GM18519 (cell line): ENCODE measurements around the gene ISG15.
"Not testable (repeated sequence)": the region's sequence is repeated elsewhere in the genome, so short reads cannot be mapped to it uniquely, and the experiment has no call there.

Source experiments
- ATAC-seq: cut with Tn5 transposase; IDR thresholded peaks from one replicate; pipeline ENCODE4 v1.9.1; 2021; ENCODE audit warnings: mild to moderate bottlenecking, moderate library complexity; ENCODE audit not compliant: unreplicated experiment, low FRiP score

ISG15 gene

DNA sequence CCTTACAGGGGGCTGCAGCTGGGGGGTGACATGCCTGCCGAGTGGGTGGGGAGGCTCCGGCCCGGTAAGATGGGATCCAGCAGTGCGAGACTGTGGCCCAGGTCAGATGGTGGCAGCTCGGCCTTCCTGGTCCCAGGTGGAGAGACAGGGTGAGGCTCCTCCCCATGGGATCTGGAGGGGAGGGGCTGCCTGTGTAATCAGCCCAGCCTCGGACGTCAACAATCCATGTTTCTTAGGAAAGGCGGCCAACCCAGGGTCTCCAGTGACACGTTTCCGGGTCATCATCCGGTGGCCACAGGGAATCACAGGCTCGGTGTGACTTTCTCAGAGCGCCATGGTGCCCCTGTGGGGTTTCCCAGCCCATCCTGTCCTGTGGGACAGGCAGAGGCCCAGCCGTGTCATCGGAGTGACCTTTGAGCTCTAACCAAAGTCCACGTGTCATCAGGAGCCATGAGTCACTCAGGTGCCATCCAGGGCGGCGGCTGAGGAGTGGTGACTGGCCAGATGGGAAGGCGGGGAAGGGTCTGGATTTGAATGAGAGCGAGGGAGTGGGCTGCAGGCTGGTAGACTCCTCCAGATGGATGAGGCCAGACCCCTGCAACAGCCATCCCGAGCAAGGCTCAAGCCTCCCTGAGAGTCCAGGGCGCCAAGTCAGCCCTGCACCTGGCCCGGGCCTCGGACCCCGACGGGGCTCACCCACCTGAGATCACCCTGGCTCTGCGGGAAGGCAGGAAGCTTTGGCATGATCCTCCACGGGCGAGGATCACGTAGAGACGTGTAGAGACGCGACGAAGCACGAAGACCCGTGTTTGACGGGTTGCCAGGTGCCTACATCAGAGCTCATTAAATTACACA lies 6.8 kb upstream of the ISG15 start:
- ATAC-seq = no peak

DNA sequence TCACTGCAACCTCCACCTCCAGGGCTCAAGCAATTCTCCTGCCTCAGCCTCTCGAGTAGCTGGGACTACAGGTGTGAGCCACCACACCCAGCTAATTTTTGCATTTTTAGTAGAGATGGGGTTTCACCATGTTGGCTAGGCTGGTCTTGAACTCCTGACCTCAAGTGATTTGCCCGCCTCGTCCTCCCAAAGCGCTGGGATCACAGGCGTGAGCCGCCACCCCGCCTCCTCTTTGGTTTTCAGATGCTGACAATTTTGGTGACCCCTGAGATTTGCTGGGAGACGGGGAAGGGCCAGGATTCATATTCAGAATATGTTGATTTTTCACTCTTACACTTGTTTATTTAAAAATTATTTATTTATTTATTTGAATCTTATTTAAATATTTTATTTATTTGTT lies 3.2 kb upstream of the ISG15 start:
- not testable (repeated sequence) for ATAC-seq

DNA sequence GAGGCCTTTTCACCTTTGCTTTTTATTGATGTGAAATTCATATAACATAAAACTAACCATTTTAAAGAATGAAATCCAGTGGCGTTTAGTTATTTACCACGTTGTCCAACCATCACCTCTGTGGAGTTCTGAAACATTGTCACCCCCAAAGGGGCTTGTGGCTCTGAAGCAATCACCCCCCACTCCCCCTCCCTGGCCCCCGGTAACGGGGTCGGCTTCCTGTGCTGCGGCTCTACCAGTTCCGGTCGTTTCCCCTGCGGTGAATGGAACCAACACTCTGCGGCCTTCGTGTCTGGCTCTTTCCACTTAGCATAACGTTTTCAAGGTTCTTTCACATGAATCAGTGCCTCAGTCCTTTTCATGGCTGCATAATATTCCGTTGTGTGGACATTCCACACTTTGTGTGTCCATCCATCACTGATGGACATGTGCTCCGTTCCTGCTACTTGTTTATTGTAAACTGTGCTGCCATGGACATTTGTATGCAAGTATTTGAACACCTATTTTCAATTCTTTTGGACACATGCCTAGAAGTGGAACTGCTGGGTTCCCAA lies 1.8 kb upstream of the ISG15 start:
- no peak for ATAC-seq

DNA sequence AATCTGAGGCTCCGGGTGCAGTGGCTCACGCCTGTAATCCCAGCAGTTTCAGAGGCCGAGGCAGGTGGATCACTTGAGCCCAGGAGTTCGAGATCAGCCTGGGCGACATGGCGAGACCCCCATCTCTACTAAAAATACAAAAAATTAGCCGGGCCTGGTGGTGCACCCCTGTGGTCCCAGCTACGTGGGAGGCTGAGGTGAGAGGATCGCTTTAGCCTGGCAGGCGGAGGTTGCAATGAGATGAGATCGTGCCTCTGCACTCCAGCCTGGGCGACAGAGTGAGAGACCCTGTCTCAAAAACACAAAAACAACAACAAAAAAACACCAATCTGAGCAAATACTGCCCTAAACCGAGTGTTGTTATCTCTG lies 577 bp upstream of the ISG15 start:
- not testable (repeated sequence) for ATAC-seq

DNA sequence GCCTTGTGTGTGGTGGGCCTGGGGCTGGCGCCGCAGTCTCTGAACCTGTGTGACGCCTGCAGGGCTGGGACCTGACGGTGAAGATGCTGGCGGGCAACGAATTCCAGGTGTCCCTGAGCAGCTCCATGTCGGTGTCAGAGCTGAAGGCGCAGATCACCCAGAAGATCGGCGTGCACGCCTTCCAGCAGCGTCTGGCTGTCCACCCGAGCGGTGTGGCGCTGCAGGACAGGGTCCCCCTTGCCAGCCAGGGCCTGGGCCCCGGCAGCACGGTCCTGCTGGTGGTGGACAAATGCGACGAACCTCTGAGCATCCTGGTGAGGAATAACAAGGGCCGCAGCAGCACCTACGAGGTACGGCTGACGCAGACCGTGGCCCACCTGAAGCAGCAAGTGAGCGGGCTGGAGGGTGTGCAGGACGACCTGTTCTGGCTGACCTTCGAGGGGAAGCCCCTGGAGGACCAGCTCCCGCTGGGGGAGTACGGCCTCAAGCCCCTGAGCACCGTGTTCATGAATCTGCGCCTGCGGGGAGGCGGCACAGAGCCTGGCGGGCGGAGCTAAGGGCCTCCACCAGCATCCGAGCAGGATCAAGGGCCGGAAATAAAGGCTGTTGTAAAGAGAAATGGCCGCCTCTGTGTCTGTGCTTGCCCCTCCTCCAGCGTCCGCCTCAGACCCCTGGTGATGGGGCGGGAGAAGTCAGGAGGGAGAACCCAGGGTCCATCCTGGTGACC lies 788 bp downstream of the ISG15 start:
- no peak for ATAC-seq

DNA sequence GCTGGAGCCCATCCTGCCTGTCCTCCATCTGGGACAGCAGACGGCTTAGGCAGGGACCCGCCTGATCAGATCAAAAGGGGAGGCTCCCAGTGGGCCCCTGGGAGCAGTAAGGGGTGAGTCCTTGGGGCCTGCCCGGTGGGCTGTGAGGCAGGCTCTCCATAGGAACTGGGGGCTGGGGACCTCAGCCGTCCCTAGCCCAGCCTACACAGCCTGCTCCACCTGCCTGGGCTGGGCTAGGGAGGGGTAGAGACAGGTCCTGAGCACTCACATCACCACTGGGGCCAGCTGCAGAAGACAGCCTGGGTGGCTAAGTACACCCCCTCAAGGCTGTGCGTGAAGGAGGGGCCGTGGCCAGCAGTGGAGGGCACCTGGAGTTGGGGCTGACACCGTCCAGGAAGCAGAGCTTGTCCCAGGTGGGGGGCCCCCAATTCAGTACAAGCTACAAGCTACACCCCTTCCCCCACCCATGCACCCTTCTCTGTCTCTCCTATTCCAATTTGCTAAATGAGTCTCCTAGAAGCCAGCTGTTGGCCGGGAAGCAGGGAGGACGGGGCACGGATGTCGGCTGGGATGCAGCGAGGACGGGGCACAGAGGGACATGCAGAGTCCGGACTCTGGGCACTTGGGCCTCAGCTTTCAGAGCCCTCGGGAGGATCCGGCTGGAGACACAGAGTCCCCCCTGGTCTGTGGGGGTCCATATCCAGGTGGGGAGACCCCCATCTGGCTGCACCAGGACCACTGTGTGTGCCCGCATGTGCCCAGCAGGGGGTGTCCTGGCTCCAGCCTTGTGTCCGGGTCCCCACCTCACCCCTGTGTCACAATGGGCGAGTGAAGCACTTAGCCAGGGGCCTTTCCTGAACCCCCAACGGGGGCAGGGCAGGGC lies 1.7 kb downstream of the ISG15 start:
- ATAC-seq = no peak

DNA sequence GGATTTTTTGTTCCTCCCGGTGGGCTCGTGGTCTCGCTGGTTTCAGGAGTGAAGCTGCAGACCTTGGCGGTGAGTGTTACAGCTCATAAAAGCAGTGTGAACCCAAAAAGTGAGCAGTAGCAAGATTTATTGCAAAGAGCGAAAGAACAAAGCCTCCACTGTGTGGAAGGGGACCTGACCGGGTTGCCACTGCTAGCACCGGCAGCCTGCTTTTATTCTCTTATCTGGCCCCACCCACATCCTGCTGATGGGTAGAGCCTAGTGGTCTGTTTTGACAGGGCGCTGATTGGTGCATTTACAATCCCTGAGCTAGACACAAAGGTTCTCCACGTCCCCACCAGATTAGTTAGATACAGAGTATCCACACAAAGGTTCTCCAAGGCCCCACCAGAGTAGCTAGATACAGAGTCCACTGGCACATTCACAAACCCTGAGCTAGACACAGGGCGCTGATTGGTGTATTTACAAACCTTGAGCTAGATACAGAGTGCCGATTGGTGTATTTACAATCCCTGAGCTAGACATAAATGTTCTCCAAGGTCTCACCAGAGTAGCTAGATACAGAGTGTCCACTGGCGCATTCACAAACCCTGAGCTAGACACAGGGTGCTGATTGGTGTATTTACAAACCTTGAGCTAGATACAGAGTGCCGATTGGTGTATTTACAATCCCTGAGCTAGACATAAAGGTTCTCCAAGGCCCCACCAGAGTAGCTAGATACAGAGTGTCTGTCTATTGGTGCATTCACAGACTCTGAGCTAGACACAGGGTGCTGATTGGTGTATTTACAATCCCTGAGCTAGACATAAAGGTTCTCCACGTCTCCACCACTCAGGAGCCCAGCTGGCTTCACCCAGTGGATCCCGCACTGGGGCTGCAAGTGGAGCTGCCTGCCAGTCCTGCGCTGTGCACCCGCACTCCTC lies 4.4 kb downstream of the ISG15 start:
- not testable (repeated sequence) for ATAC-seq

DNA sequence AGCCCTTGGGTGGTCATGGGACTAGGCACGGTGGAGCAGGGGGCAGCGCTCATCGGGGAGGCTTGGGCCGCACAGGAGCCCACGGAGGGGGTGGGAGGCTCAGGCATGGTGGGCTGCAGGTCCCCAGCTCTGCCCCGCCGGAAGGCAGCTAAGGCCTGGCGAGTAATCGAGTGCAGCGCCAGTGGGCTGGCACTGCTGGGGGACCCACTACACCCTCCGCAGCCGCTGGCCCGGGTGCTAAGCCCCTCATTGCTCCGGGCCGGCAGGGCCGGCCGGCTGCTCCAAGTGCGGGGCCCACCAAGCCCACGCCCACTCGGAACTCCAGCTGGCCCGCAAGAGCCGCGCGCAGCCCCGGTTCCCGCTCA lies 5.0 kb downstream of the ISG15 start:
- not testable (repeated sequence) for ATAC-seq

DNA sequence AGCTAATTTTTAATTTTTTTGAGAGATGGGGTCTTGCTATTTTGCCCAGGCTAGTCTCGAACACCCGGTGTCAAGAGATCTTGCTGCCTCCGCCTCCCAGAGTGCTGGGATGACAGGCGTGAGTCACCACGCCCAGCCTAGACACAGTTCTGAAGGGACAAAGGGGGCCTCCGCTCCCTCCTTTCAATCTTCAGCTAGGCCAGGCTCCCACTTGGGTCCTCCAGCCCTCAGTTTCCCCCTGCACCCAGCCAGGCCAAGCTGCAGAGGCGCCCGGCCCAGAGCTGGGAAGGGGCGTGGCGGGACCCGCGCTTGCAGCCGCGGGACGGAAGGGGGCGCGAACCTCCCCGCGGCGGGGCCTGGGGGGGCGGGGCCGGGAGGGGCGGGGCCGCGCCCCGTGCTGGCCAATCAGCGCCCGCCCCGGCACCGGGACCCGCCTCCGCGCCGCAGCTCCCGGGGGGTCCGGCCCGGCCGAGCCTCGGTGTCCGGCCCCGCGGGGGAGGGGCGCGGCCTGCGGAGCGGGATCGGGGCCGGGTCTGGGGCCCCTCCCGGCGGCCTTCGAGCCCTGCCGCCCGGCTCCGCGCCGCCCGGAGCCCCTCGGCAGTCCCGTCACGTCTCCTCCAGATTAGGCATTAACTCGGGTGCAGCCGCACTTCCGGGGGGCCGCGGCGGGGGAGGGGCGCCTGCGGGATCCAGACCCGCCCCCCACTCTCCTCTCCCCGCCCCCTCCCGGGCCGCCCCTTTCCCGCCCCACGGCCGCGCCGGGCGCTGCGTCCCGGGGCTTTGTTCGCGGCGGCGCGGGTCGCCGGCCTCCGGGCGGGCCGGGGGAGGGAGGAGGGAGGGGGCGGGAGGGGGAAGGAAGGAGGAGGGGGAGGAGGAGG lies 6.1 kb downstream of the ISG15 start:
- peak; percentile 50 for ATAC-seq

DNA sequence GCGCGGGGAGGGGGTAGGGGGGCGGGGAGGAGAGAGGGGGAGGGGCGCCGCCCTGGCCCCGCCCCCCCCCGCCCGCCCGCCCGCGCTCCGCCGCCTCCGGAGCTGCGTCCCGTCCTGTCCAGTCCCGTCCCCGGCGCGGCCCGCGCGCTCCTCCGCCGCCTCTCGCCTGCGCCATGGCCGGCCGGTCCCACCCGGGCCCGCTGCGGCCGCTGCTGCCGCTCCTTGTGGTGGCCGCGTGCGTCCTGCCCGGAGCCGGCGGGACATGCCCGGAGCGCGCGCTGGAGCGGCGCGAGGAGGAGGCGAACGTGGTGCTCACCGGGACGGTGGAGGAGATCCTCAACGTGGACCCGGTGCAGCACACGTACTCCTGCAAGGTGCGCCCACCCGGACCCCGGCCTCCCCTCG lies 6.7 kb downstream of the ISG15 start, which contains the start of gene AGRN:
Gene AGRN, plus strand, starts transcription at position 121 of the 405 bp plus-strand sequence. Its CDS starts 53 bp downstream, at position 174.
- ATAC-seq = peak; percentile 19

DNA sequence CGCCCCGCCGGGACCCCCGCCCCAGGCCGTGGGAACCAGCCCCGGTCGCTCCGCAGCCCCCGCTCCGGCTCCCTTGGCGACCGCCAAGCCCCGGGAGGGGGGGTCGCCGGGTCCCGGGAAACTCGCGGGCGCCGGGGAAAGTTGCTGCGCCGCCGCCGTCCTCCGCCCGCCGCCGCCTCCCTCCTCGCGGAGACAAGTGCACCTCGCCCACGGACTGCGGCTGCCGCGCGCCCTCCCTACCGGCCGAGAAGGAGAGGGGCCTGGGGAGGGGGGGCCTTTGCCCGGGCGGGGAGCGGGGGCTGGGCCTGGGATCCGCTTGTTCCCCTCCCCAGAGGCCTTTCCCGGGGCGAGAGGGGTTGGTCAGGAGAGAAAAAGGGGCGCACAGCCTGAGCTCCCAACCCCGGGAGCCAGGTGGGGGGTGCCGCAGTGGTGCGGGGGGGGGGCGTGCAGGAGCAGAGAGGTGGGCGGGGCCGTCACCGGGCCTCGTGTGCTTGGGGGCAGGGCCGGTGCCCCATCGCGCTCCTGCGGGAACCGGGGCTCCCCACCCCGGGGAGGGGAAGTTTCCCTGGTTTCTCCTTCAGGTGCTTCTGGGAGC lies 7.2 kb downstream of the ISG15 start:
- ATAC-seq = no peak

DNA sequence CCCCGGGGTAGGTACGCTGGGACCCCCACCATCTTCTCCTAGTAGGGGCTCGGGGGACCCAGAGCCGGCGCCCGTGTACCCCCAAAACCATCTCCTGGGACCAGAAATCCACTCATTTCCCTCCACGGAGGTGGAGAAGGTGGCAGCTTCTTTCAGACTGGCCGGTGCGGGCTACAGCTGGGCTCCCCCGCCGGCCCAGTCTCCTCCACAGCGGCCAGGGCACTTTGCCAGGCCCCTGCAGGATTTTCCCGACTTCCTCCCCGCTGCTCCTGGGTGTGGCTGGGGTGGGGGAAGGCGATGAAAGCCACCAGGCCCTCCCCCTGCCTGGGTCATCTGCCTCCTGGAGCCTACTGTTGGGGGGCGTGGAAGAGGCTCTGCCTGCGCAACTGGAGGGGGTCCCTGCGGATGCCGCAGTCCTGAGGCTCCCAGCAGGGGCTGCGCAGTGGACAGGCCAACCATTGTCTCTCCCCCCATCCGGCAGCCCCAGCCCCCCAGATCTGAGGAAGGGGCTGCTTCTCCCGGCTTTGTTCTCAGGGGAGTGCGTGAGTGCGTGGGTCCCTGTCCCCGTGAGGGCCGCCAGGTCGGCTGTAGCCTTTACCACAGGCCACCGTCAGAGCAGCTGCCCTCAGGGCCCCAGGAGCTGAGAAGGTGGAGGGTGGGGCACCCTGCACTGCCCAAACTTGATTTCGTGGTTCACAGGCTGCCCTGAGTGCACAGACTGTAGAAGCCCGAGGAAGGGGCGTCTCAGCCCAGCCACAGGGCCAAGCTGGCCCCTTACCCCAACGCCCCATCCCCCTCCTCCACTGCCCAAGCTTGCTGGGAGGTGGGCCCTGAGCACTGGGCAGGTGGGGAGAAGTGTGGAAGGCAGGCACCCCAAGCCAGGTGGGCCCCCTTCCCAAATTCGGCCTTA lies 8.0 kb downstream of the ISG15 start:
- no peak for ATAC-seq

DNA sequence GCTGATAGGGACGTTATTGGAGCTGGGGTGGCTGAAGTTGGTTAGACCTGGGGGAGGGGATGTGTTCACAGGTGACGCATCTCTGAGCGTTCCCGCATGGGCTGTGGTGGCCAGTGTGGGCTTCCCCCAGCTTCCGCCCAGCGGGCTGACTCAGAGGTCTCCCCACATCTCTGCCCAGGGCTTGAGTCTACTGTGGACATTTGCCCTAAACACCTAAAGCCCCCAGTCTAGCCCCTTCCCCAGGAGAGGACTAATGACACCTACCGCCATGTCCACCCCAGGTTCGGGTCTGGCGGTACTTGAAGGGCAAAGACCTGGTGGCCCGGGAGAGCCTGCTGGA lies 8.6 kb downstream of the ISG15 start:
- no peak for ATAC-seq

DNA sequence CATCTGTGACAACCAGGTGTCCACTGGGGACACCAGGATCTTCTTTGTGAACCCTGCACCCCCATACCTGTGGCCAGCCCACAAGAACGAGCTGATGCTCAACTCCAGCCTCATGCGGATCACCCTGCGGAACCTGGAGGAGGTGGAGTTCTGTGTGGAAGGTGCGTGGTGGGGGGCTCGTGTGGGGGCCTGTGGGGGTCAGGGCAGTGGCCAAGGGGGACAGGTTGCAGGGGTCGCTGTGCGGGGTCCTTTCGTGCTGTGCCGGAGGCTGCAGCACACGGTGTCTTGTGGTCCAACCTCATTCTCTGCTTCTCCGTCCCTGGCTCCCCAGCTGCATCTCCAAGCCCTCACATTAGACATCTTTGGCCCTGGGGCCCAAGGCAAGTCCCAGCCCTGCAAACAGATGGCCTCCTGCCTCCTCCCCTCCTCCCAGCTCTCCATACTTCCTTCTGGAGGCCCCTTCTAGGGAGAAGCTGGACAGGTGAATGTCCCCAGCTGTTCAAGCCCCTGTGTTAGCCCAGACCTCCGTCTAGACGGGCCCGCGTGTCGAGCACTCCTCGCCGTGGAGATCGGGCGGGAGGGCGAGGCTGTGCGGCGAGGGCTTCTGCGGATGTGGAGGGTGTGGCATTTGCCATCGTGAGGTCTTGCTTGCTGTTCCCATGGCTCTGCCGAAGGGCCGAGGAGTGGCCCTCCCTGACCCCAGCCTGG lies 9.2 kb downstream of the ISG15 start:
- no peak for ATAC-seq

DNA sequence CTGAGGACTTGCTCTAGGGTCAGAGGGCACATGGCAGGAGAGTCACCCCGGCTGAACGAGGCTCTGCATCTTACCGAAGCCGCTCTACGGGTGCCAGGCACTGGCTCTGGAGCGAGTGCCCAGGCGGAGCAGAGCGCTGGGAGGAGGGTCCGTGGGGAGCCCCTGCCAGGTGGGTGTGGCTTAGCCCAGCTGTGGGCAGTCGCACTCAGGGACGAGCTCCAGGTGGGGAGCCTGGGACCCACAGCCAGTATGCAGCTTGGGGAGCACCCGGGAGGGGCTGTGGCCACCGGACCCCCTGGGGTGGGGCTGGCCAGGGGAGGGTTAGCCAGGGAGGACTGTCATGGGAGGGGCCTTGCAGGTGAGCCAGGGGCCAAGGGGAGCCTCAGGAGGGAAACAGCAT lies 10.4 kb downstream of the ISG15 start:
- ATAC-seq = no peak

DNA sequence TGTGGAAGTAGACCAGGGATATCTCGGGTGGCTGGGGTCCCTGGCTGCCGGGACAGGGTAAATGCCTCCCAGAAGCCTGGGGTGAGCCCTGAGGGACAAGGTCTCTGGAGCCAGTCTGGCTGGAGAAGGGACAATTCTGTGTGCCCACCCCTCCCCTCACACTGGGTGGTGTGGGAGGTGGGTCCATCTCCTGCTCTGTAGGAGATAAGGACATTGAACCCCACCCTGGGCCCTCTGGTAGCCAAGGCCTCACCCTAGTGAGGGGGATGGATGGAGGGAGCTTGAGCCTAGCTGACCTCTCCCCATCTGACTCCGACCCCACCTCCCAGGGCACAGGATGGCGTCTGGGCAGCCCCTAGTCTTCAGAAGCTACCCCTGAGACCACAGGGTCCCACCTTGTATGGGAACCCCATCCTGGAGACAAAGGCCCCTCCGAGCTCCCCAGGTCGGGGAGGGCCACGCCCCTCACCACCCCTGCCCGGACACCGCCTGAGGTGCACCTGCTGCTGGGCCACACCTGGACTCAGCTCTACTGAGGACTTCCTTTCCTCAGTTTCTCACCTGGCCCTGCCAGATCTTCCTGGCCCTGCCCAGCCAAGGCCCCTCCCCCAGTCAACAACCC lies 11.0 kb downstream of the ISG15 start:
- no peak for ATAC-seq
